SK-N-SH treated with all-trans-retinoic acid at 6 μM for 48 hours (cell line): ENCODE results near the gene ACTR8.

Experiments
- BACH2 ChIP-seq: fragments of 250-450 bp; sonication (Bioruptor Pico); IDR thresholded peaks from 2 replicates; pipeline ENCODE4 v1.9.0; 2021; ENCODE audit warnings: mild to moderate bottlenecking, borderline replicate concordance
- ISL1 ChIP-seq: fragments of 250-450 bp; sonication (Bioruptor Pico); IDR thresholded peaks from 2 replicates; pipeline ENCODE4 v2.1.2; 2022; ENCODE audit warnings: mild to moderate bottlenecking, moderate library complexity
- PATZ1 ChIP-seq: fragments of 250-450 bp; sonication (Bioruptor Pico); IDR thresholded peaks from 2 replicates; pipeline ENCODE4 v1.8.0; 2020; ENCODE audit warnings: mild to moderate bottlenecking, moderate library complexity, borderline replicate concordance
- PPARA ChIP-seq: fragments of 250-450 bp; sonication (Bioruptor Pico); IDR thresholded peaks from 2 replicates; pipeline ENCODE4 v1.5.0; 2020; ENCODE audit warnings: mild to moderate bottlenecking, borderline replicate concordance
- RARB ChIP-seq: fragments of 250-450 bp; sonication (Bioruptor Pico); IDR thresholded peaks from 2 replicates; pipeline ENCODE4 v1.8.0; 2021; ENCODE audit warnings: mild to moderate bottlenecking, moderate library complexity
- SNAI2 ChIP-seq: fragments of 250-450 bp; sonication (Bioruptor Pico); IDR thresholded peaks from 2 replicates; pipeline ENCODE4 v1.5.0; 2020; ENCODE audit warnings: mild to moderate bottlenecking, moderate library complexity
- TOX ChIP-seq: fragments of 250-450 bp; sonication (Bioruptor Pico); IDR thresholded peaks from 2 replicates; pipeline ENCODE4 v1.8.0; 2021; ENCODE audit warnings: mild to moderate bottlenecking, moderate library complexity, borderline replicate concordance
- ZNF70 ChIP-seq: fragments of 450-650 bp; formaldehyde crosslinking; IDR thresholded peaks from 2 replicates; pipeline ENCODE4 v1.5.0; 2020; ENCODE audit warnings: mild to moderate bottlenecking, moderate library complexity

- TF ChIP-seq PPARA (CRISPR knock-in tag) (no peak), ISL1 (CRISPR knock-in tag) (no peak), PATZ1 (CRISPR knock-in tag) (no peak), RARB (CRISPR knock-in tag) (no peak), BACH2 (CRISPR knock-in tag) (no peak), TOX (CRISPR knock-in tag) (no peak), SNAI2 (CRISPR knock-in tag) (no peak), ZNF70 (CRISPR knock-in tag) (no peak)
These were observed 59.6 kb downstream of the ACTR8 start for GRCh38 chr3:53822331-53822741.
